ENCODE results near the gene TCEA2. TPM values are rescaled to one million over a fixed set of nuclear protein-coding genes. Genes with fewer than 3 reads are reported as not detected.
"Not testable (repeated sequence)": the region's sequence is repeated elsewhere in the genome, so short reads cannot be mapped to it uniquely, and the experiment has no call there.

Gene TCEA2
- total and polyA plus RNA-seq, 8 donors = 11.6 to 52.9 (median 14.1) TPM

DNA sequence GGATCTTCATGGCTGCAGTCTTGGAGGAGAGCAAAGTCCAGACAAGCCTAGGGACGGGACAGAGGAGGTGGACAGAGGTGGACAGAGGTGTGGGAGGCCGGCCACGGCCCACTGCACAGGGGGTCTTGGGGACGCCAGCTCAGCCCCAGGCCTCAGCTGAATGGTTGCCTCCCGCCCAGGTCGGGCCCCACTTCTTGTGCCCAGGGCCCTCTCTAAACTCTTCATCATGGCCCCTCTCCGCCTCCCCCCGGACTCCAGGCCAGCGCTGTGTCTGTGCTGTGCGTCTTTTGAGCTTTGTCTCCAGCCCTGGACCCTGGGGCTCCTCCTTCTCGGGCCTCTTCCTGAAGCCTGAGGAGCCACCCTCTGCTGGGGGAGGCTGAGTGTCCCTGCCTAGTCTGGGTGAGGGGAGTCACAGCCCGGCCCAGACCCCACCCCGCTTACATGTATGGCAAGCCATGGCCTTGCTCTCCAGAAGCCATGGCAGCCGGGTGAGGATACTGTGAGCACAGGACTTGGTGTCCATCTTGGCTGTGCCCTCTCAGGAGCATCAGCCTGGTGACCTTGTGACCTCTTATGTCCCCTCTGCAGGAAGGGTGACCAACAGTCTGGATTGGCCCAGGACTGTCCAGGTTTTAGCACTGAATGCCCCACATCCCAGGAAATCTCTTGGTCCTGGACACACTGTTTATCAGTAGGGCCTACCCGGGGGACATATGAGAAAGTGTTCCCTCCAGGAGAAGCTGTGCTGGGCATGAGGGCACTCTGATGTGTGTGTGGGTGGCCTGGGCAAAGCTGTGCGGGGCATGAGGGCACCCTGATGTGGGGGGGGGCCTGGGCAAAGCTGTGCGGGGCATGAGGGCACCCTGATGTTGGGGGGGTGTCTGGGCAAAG, 53.8 kb downstream of the TCEA2 start:
- TF ChIP-seq, protein P1, sequence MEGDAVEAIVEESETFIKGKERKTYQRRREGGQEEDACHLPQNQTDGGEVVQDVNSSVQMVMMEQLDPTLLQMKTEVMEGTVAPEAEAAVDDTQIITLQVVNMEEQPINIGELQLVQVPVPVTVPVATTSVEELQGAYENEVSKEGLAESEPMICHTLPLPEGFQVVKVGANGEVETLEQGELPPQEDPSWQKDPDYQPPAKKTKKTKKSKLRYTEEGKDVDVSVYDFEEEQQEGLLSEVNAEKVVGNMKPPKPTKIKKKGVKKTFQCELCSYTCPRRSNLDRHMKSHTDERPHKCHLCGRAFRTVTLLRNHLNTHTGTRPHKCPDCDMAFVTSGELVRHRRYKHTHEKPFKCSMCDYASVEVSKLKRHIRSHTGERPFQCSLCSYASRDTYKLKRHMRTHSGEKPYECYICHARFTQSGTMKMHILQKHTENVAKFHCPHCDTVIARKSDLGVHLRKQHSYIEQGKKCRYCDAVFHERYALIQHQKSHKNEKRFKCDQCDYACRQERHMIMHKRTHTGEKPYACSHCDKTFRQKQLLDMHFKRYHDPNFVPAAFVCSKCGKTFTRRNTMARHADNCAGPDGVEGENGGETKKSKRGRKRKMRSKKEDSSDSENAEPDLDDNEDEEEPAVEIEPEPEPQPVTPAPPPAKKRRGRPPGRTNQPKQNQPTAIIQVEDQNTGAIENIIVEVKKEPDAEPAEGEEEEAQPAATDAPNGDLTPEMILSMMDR (IDR thresholded peaks at IDR 0.05) = no peak

DNA sequence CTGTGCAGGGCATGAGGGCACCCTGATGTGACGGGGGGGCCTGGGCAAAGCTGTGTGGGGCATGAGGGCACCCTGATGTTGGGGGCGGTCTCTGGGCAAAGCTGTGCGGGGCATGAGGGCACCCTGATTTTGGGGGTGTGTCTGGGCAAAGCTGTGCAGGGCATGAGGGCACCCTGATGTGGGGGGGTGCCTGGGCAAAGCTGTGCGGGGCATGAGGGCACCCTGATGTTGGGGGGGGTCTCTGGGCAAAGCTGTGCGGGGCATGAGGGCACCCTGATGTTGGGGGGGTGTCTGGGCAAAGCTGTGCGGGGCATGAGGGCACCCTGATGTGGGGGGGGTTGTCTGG, 54.4 kb downstream of the TCEA2 start:
- DNase-seq = peak in 1 of 6 donors; percentile 35
- H3K4me1 ChIP-seq; H3K4me3 ChIP-seq; intact Hi-C loops (cut with DNase I); H3K36me3 ChIP-seq; FAIRE-seq; H3K27me3 ChIP-seq; H3K9me3 ChIP-seq; ATAC-seq; H3K27ac ChIP-seq: not testable (repeated sequence)
- WGBS, 2 donors = 59 to 88% methylated on average over 2 to 6 of the region's 6 CpGs

More for the DNA sequence above, 53.8 kb downstream of the TCEA2 start:
- Histone ChIP-seq H3K4me3 (no peak overlapping the region), H3K27me3 (peaks cover 0 to 4% (median 0%) of the 10 kb centered on the region in 4 donors), H3K9me3 (no peaks in the 10 kb centered on the region), H3K27ac (no peak overlapping the region), H3K4me1 (no peaks in the 10 kb centered on the region), H3K36me3 (no peaks in the 10 kb centered on the region)
- intact Hi-C loops (cut with DNase I) = no loop called here
- no peak for FAIRE-seq
- no peak for ATAC-seq
- WGBS, 2 donors = 68 to 76% methylated on average over 17 of the region's 17 CpGs
- DNase-seq = peak in 1 of 6 donors; percentile 16

DNA sequence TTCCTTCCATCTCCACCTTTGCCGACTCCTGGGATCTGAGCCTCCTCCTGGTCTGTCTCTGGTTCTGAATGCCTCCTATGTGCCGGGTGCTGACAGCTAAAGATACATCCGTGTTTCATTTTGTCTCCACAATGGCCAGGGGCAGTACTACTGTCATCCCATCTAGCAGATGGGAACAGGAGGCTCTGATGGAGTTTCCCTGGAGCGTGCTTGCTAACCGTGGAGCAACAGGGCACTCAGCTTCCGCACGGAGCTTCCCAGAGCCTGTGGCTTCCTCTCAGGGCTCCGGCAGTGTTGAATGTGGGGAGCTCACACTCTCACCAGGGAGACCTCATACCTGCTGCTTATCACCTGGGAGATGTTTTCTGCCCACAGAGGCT, 56.3 kb downstream of the TCEA2 start:
- DNase-seq (no peak), FAIRE-seq (no peak), ATAC-seq (no peak)
- Histone ChIP-seq H3K4me1 (no peaks in the 10 kb centered on the region), H3K9me3 (no peaks in the 10 kb centered on the region), H3K27ac (no peak overlapping the region), H3K4me3 (no peak overlapping the region), H3K27me3 (peaks cover 0 to 4% (median 0%) of the 10 kb centered on the region in 4 donors), H3K36me3 (no peaks in the 10 kb centered on the region)
- WGBS, 2 donors = 64 to 83% methylated on average over 8 of the region's 8 CpGs
- TF ChIP-seq, protein P1 (IDR thresholded peaks at IDR 0.05) = no peak
- intact Hi-C loops (cut with DNase I) = no loop called here

DNA sequence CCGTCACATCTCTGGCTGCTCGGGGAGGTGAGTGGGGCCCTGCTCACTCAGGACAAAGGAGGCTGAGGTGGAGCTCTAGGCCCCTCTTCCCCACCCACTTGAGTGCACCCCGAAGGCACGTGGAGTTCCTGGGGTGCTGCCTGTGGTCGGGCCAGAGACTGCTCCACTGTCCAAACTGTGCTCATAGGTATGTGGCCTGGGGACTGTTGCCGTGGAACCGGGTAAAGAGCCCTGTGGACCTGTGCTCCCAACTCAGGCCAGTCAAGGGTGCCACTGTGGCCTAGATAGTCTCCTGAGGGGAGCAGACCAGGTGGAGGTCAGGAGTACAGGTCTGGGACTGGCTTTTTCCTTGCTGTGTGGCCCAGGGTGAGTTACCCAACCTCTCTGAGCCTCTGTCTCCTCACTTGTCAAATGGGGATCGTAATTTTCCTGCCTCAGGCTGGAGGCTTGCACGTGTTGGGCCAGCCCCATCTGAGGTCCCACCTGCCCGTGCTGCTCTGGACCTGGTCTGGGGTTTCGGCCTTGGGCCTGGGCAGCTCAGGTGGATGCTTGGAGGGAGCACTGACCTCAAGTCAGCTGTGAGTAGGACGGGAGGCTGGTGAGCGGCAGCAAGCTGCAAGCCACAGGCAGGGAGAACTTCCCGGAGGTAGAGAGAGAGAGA, 56.8 kb downstream of the TCEA2 start:
- no peak overlapping the region for H3K4me3 ChIP-seq
- peaks cover 0 to 4% (median 0%) of the 10 kb centered on the region in 4 donors for H3K27me3 ChIP-seq
- peak in 2 of 6 donors; percentile 57 to 58 for DNase-seq
- H3K4me1 ChIP-seq = no peaks in the 10 kb centered on the region
- TF ChIP-seq, protein P1 (IDR thresholded peaks at IDR 0.05) = no peak
- H3K9me3 ChIP-seq = no peaks in the 10 kb centered on the region
- H3K36me3 ChIP-seq = no peaks in the 10 kb centered on the region
- no peak overlapping the region for H3K27ac ChIP-seq
- 48 to 57% methylated on average over 14 of the region's 14 CpGs for WGBS, 2 donors
- intact Hi-C loops (cut with DNase I) = loop anchor here in 1 of 3 donors (10.0 kb wide), 1 partner anchor 85 kb away; the partner anchor contains the start of gene C20orf204
- ATAC-seq = peak in 1 of 4 donors; percentile 46
- FAIRE-seq = no peak

DNA sequence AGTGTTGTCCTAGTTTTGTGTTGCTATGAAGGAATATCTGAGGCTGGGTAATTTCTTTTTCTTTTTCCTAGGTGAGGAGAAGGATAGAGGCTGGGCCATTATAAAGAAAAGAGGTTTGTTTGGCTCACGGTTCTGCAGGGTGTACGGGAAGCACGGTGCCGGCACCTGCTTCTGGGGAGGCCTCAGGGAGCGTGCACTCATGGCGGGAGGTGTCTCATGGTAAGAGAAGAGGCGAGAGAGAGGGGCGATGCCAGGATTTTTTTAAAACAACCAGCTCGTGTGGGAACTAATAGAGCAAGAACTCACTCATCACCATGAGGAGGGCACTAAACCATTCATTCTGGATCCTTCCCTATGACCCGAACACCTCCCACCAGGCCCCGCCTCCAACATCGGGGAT, 58.6 kb downstream of the TCEA2 start:
- Histone ChIP-seq H3K4me1 (no peaks in the 10 kb centered on the region), H3K36me3 (no peaks in the 10 kb centered on the region), H3K27me3 (peaks cover 0 to 4% (median 0%) of the 10 kb centered on the region in 4 donors), H3K4me3 (no peak overlapping the region), H3K27ac (no peak overlapping the region), H3K9me3 (no peaks in the 10 kb centered on the region)
- WGBS, 2 donors = 57 to 71% methylated on average over 12 of the region's 12 CpGs
- intact Hi-C loops (cut with DNase I) = loop anchor here in 1 of 3 donors (10.0 kb wide), 1 partner anchor 87 kb away; the partner anchor contains the start of gene C20orf204
- ATAC-seq = no peak
- DNase-seq = peak in 2 of 6 donors; percentile 12 to 26
- TF ChIP-seq, protein P1 (IDR thresholded peaks at IDR 0.05) = no peak
- FAIRE-seq = no peak

Small RNAs within 50 kb of the gene (microRNA-seq; reads per million reads assigned to microRNA genes)
- gene MIR6813 = 0.29 to 0.39 reads per million in 2 donors

Other genes starting within 250 kb of the TCEA2 start
- gene ZBTB46, start 231.9 kb upstream of the TCEA2 start, total RNA-seq = 1 to 10 TPM; 2.2 to 7.4 (median 3.0) TPM
- gene ZBTB46, start 231.9 kb upstream of the TCEA2 start, polyA plus RNA-seq = 1 to 10 TPM; 2.8 to 3.6 TPM
- not detected for gene ABHD16B, start 201.7 kb upstream of the TCEA2 start, total RNA-seq
- gene ABHD16B, start 201.7 kb upstream of the TCEA2 start, polyA plus RNA-seq = under 1 TPM; 0.12 to 0.53 TPM
- 10 to 100 TPM; 16.3 to 35.0 (median 22.3) TPM for gene TPD52L2, start 197.9 kb upstream of the TCEA2 start, total RNA-seq
- gene TPD52L2, start 197.9 kb upstream of the TCEA2 start, polyA plus RNA-seq = 10 to 100 TPM; 33.8 to 47.3 TPM
- gene DNAJC5, start 168.1 kb upstream of the TCEA2 start, total RNA-seq = 10 to 100 TPM; 25.0 to 31.5 (median 29.2) TPM
- 10 to 100 TPM; 20.1 to 23.3 TPM for gene DNAJC5, start 168.1 kb upstream of the TCEA2 start, polyA plus RNA-seq
- gene UCKL1, start 106.8 kb upstream of the TCEA2 start, total RNA-seq = 10 to 100 TPM; 13.9 to 23.1 (median 17.2) TPM
- gene UCKL1, start 106.8 kb upstream of the TCEA2 start, polyA plus RNA-seq = 10 to 100 TPM; 67.8 to 84.7 TPM
- gene ZNF512B, start 93.3 kb upstream of the TCEA2 start, total RNA-seq = 10 to 100 TPM in 3 of 6 donors, 1 to 10 TPM in 3; 8.5 to 12.8 (median 9.8) TPM
- gene ZNF512B, start 93.3 kb upstream of the TCEA2 start, polyA plus RNA-seq = 10 to 100 TPM; 12.8 to 22.0 TPM
- gene SAMD10, start 83.6 kb upstream of the TCEA2 start, total RNA-seq = 1 to 10 TPM; 1.3 to 5.2 (median 3.1) TPM
- gene SAMD10, start 83.6 kb upstream of the TCEA2 start, polyA plus RNA-seq = 1 to 10 TPM; 5.6 to 7.3 TPM
- gene PRPF6, start 82.1 kb upstream of the TCEA2 start, total RNA-seq = 10 to 100 TPM; 27.2 to 39.4 (median 32.2) TPM
- gene PRPF6, start 82.1 kb upstream of the TCEA2 start, polyA plus RNA-seq = 10 to 100 TPM; 35.7 to 49.2 TPM
- 1 to 10 TPM in 1 of 6 donors, under 1 TPM in 5; 0.31 to 1.0 (median 0.70) TPM for gene C20orf204, start 27.0 kb upstream of the TCEA2 start, total RNA-seq
- gene C20orf204, start 27.0 kb upstream of the TCEA2 start, polyA plus RNA-seq = 1 to 10 TPM; 2.4 to 3.7 TPM
- 1 to 10 TPM; 3.7 to 9.1 (median 5.2) TPM for gene SOX18, start 13.6 kb upstream of the TCEA2 start, total RNA-seq
- gene SOX18, start 13.6 kb upstream of the TCEA2 start, polyA plus RNA-seq = 1 to 10 TPM; 6.1 to 6.4 TPM
- 10 to 100 TPM in 1 of 6 donors, 1 to 10 TPM in 5; 3.2 to 11.9 (median 4.1) TPM for gene RGS19, start 16.3 kb downstream of the TCEA2 start, total RNA-seq
- 1 to 10 TPM; 7.5 to 8.9 TPM for gene RGS19, start 16.3 kb downstream of the TCEA2 start, polyA plus RNA-seq
- gene OPRL1, start 16.9 kb downstream of the TCEA2 start, total RNA-seq = 1 to 10 TPM in 3 of 6 donors, under 1 TPM in 3; 0.25 to 2.2 (median 1.1) TPM
- gene OPRL1, start 16.9 kb downstream of the TCEA2 start, polyA plus RNA-seq = under 1 TPM; 0.49 to 0.94 TPM
- gene LKAAEAR1, start 21.2 kb downstream of the TCEA2 start, total RNA-seq = under 1 TPM in 2 of 6 donors, not detected in 4; 0.22 to 0.24 TPM
- not detected for gene LKAAEAR1, start 21.2 kb downstream of the TCEA2 start, polyA plus RNA-seq
- not detected for gene NPBWR2, start 44.4 kb downstream of the TCEA2 start, total RNA-seq
- gene NPBWR2, start 44.4 kb downstream of the TCEA2 start, polyA plus RNA-seq = not detected
- gene MYT1, start 101.3 kb downstream of the TCEA2 start, total RNA-seq = under 1 TPM; 0.13 to 0.67 (median 0.37) TPM
- gene MYT1, start 101.3 kb downstream of the TCEA2 start, polyA plus RNA-seq = 1 to 10 TPM in 1 of 2 donors, under 1 TPM in 1; 0.76 to 5.1 TPM
- 10 to 100 TPM; 11.8 to 36.2 (median 24.0) TPM for gene PCMTD2, start 192.6 kb downstream of the TCEA2 start, total RNA-seq
- gene PCMTD2, start 192.6 kb downstream of the TCEA2 start, polyA plus RNA-seq = 10 to 100 TPM; 22.2 to 36.8 TPM